Measurements from ENCODE around the gene EDIL3.

DNA sequence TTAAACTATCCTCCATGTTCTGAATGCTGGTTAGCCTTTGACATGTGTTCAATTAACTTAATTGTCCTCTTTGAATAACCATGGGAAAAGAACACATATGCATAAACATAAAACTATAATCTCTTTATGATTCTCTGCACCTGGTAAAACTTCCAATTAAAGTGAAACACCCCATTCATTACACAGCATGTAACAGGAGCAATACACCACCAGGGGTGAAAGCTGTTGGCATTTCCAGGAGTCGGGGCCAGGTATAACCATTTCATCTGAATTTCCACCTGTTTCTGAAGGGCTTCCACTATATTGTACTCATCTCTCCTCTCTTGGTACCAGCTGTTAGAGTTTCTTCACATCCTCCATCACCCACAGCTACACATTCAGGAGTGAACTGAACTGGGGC is 303.8 kb downstream of the EDIL3 start:
- no peak for TF ChIP-seq POLR2A (IDR thresholded peaks at IDR 0.05)
- TF ChIP-seq, protein P1, sequence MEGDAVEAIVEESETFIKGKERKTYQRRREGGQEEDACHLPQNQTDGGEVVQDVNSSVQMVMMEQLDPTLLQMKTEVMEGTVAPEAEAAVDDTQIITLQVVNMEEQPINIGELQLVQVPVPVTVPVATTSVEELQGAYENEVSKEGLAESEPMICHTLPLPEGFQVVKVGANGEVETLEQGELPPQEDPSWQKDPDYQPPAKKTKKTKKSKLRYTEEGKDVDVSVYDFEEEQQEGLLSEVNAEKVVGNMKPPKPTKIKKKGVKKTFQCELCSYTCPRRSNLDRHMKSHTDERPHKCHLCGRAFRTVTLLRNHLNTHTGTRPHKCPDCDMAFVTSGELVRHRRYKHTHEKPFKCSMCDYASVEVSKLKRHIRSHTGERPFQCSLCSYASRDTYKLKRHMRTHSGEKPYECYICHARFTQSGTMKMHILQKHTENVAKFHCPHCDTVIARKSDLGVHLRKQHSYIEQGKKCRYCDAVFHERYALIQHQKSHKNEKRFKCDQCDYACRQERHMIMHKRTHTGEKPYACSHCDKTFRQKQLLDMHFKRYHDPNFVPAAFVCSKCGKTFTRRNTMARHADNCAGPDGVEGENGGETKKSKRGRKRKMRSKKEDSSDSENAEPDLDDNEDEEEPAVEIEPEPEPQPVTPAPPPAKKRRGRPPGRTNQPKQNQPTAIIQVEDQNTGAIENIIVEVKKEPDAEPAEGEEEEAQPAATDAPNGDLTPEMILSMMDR (IDR thresholded peaks at IDR 0.05): no peak

Measured in esophagus squamous epithelium (tissue), 4 donors.